HG02642 (cell line): ENCODE data around the gene SLX4IP.
A peak's percentile ranks its signal among the peaks of the same experiment; 100 is the strongest.

Experiments
- ATAC-seq: cut with Tn5 transposase; IDR thresholded peaks from one replicate; pipeline ENCODE4 v1.9.1; 2021; ENCODE audit warnings: mild to moderate bottlenecking; ENCODE audit not compliant: unreplicated experiment, poor library complexity

Gene SLX4IP

DNA sequence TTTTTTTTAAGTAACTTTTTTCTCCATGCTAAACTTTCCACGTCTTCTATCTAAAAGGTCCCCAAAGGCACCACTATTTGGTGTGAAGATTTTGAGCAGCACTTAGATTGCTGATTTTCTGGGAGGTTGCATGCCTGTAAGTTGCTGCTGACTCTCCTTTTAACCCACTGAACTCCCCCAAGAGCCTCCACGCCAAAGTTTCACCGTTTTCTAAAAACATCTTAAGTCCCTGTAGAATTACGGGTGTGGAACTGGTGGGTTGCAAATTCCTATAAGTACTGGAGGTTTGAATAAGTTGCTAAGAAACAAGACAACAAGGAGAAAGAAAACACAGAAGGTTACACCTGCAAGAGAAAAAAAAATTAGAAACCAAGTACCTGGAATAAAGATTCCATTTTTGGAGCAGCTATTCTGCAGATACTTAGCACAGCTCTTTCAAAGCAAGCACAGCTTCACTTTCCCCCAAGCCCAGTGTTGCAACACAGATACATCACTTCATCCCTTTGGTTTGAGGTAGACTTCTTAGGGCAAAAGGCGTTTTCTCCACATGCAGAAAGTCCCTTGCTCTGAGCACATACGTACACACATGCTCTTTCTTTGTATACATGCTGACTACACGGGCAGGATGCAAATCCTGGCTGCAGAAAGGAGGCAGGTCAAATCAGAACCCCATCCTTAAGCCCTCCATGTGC lies 233.7 kb downstream of the SLX4IP start:
- ATAC-seq = no peak

- ATAC-seq = no peak
Measured at GRCh38 chr20:10669843-10670446, 234.8 kb downstream of the SLX4IP start.

GRCh38 chr20:10670501-10671220 lies 235.6 kb downstream of the SLX4IP start:
- ATAC-seq = peak; percentile 29

- peak; percentile 25 for ATAC-seq
Measured at GRCh38 chr20:10671221-10671918, 236.3 kb downstream of the SLX4IP start.

- no peak for ATAC-seq
Measured at GRCh38 chr20:10671919-10672623, 237.0 kb downstream of the SLX4IP start.

GRCh38 chr20:10672624-10673127 lies 237.6 kb downstream of the SLX4IP start:
- no peak for ATAC-seq

- no peak for ATAC-seq
Measured at GRCh38 chr20:10673176-10673841, 238.2 kb downstream of the SLX4IP start.

GRCh38 chr20:10673842-10674683 lies 239.0 kb downstream of the SLX4IP start, which contains the start of gene JAG1:
JAG1 (minus strand) TSS chr20:10673999; CDS start chr20:10673530, 469 bp downstream.
- peak; percentile 66 for ATAC-seq

DNA sequence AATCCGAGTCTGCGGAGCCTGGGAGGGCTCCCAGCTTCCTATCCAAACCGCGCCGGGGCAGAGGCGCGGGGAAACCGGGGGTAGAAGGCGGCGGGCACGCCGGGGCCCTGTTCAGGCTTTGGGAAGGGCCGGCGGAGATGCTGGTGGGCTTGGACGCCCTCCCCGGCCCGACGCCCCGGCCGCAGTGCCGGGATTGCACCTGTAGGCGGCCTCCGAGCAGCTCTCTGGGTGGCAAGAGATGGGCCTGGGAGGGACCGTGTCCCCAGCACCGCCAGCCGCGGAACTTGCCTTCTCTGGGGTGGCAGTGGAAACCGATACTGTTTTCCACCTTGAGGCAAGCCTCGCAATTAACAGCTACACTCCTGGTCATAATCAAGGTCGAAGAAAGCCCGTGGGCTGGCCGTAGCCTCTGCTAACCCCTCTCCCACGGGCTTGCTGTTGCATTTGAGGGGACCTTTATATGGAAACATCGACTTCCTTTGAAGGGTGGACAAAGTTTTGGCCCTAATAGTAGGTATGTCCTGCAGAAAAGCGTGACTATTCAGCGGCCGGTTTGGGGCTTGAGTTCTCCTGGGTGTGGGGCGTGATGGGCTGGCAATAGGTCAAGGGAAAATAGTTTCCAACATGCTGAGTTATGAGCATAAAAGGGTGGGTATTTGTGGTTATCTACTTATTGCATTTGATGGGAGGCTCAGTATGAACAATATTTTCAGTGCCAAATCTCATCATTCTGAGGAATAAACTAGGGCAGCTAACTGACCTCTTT lies 239.8 kb downstream of the SLX4IP start:
- peak; percentile 51 for ATAC-seq

DNA sequence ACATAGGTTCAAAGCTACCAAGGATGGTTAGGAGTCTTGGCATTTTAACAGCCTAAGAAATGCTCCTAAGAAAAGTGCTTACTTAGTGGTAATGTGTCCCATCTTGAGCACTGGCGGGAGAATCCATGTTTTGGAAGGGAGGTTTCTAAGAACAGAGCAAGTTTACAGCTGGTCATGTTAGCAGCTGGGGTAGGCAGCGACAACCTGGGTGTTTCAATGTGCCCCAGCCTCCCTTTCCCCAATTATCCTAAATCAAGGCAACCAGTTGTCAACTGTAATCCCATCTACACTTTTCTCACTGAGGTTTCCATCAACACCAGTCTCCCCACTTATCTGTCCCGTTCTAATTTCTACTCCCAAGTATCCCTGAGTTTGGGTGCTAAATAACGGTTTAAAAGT lies 240.3 kb downstream of the SLX4IP start:
- no peak for ATAC-seq

- ATAC-seq = no peak
Measured at GRCh38 chr20:10676518-10676917, 241.4 kb downstream of the SLX4IP start.
